ENCODE results near the gene LIPC.

Gene LIPC

DNA sequence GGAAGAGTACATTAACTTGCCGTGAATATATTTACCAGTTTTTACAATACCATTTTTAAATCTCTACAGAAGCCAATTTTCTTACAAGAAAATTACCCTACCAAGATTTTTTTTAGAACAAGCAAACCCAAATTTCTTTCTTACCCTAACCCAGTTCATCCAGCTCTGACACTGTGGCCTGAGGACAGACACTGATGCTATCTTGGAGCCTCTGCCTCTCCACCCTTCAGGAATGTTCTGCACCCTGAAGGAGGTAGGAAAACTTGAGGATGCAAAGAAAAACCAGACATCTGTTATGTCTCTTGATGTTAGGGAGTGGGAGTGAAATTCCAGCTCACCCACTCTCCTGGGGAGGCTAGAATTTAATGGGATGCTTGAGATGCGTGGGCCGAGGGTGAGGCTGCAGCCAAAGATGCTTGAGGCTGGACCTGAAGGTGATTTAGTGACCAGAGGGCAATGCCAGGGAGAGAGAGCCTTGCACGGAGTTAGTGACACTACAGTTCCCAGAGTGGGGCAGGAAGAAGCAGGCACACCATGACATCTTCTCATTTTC, 69.9 kb downstream of the LIPC start (continued):
- peak; percentile 84 for TF ChIP-seq EGR2 (tag by site-specific recombination; IDR thresholded peaks at IDR 0.05; ENCODE audit: low read depth)
- no peak for TF ChIP-seq GFI1B (tag by site-specific recombination; IDR thresholded peaks at IDR 0.05)
- TF ChIP-seq ZEB2 (tag by site-specific recombination; IDR thresholded peaks at IDR 0.05): no peak

DNA sequence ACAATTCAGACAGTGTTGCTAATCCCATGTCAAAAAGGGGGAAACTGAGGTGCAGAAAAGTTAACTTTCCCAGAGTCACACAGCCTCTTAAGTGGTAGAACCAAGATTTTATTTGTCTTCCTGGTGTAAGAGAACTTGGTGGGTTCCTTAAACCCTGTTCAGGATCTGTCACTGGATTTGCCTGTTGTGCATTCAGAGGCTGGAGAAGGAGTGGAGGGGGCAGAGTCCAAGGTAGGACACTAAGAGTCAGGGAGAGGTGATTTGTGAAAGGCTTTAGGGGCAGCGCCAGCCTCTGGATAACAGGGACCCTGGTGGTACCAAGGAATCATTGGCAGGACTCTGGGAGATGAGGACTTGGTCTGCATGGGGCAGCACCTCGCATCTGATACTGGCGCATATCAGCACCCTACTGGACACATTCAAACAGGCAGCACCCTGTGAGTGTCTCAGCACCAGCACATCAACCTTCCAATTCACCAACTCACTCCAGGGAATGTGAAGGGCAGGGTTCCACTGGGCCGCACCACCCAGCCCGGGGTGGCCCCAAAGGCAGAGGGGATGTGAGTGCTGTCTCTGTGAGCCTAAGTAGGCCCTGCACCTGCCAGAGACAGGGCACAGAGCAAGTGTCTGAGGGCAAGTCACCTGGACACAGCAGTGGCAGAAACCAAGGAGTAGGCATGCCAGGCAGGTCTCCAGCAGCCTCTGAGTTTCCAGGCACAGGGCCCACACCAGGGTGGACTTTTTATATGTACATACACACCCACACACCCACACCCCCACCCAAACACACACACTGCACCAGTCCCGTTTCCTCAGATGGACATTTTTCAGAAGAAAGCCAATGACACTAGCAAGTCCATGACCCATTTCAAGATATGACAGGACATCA, 71.6 kb downstream of the LIPC start:
- Histone ChIP-seq H3K9me3 (ENCODE audit: control insufficient read depth, insufficient read depth, low read depth, low read length) (no peaks in the 10 kb centered on the region), H3K36me3 (ENCODE audit: control insufficient read depth in 2 of 2, insufficient read depth in 1 of 2, low read length in 2 of 2) (no peaks in the 10 kb centered on the region), H3K27ac (ENCODE audit: extremely low read depth, low read depth, low read length) (no peak overlapping the region), H3K4me3 (ENCODE audit: low read depth, low read length) (no peak overlapping the region), H3K4me1 (ENCODE audit: control insufficient read depth, insufficient read depth, low read length) (no peaks in the 10 kb centered on the region)
- ChIA-PET CTCF (interaction anchor here (0.7 kb wide), 1 partner anchor 1228 kb away, joined by 7 read pairs; no protein-coding TSS in a partner anchor), POLR2A (no interaction called here)
- TF ChIP-seq ZNF335 (tag by site-specific recombination; conservative IDR thresholded peaks at IDR 0.05) (no peak), EGR2 (tag by site-specific recombination; IDR thresholded peaks at IDR 0.05; ENCODE audit: low read depth) (peak; percentile 32; the same call in 1 of the 2 replicates)

DNA sequence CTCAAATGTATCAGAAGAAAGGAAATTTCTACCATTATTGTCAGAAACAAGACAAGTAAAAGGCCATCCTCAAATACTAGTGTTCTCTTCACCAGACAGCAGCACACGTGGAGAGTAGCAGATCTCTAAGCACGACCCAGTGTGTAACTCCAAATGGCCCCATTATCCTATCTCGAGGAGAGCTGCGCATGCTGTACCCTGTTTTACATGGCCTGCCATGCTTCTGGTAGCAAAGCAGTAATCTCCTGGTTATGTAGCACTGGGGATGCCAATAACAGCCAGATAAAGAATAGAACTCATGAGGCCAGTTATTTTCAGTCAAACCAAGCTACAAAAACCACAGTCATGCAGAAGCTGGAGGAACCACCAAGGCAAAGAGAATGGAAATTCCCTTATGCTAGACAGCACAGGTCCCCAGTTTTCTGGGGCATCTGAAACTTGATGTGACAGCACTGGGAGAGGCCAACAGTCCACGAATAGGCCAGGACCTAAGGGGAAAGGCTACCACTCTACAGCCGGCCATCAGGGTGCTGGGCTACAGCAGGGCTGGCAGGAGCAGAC, 73.0 kb downstream of the LIPC start:
- CTCF ChIA-PET: no interaction called here
- Histone ChIP-seq H3K4me3 (ENCODE audit: low read depth, low read length) (no peak overlapping the region), H3K9me3 (ENCODE audit: control insufficient read depth, insufficient read depth, low read depth, low read length) (no peaks in the 10 kb centered on the region), H3K36me3 (ENCODE audit: control insufficient read depth in 2 of 2, insufficient read depth in 1 of 2, low read length in 2 of 2) (no peaks in the 10 kb centered on the region), H3K27ac (ENCODE audit: extremely low read depth, low read depth, low read length) (no peak overlapping the region), H3K4me1 (ENCODE audit: control insufficient read depth, insufficient read depth, low read length) (no peaks in the 10 kb centered on the region)
- no peak for TF ChIP-seq GLIS1 (tag by site-specific recombination; IDR thresholded peaks at IDR 0.05)
- no peak for TF ChIP-seq EGR2 (tag by site-specific recombination; IDR thresholded peaks at IDR 0.05; ENCODE audit: low read depth)
- no peak for TF ChIP-seq ZNF394 (tag by site-specific recombination; IDR thresholded peaks at IDR 0.05; ENCODE audit: borderline replicate concordance)
- no peak for TF ChIP-seq GLIS2 (tag by site-specific recombination; IDR thresholded peaks at IDR 0.05)
- TF ChIP-seq, protein P1, sequence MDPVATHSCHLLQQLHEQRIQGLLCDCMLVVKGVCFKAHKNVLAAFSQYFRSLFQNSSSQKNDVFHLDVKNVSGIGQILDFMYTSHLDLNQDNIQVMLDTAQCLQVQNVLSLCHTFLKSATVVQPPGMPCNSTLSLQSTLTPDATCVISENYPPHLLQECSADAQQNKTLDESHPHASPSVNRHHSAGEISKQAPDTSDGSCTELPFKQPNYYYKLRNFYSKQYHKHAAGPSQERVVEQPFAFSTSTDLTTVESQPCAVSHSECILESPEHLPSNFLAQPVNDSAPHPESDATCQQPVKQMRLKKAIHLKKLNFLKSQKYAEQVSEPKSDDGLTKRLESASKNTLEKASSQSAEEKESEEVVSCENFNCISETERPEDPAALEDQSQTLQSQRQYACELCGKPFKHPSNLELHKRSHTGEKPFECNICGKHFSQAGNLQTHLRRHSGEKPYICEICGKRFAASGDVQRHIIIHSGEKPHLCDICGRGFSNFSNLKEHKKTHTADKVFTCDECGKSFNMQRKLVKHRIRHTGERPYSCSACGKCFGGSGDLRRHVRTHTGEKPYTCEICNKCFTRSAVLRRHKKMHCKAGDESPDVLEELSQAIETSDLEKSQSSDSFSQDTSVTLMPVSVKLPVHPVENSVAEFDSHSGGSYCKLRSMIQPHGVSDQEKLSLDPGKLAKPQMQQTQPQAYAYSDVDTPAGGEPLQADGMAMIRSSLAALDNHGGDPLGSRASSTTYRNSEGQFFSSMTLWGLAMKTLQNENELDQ (tag by site-specific recombination; IDR thresholded peaks at IDR 0.05; ENCODE audit: low read depth): no peak
- no peak for TF ChIP-seq ZNF629 (tag by site-specific recombination; IDR thresholded peaks at IDR 0.05)
- TF ChIP-seq, protein P2, sequence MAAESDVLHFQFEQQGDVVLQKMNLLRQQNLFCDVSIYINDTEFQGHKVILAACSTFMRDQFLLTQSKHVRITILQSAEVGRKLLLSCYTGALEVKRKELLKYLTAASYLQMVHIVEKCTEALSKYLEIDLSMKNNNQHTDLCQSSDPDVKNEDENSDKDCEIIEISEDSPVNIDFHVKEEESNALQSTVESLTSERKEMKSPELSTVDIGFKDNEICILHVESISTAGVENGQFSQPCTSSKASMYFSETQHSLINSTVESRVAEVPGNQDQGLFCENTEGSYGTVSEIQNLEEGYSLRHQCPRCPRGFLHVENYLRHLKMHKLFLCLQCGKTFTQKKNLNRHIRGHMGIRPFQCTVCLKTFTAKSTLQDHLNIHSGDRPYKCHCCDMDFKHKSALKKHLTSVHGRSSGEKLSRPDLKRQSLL (tag by site-specific recombination; IDR thresholded peaks at IDR 0.05): no peak
- TF ChIP-seq, protein P3, sequence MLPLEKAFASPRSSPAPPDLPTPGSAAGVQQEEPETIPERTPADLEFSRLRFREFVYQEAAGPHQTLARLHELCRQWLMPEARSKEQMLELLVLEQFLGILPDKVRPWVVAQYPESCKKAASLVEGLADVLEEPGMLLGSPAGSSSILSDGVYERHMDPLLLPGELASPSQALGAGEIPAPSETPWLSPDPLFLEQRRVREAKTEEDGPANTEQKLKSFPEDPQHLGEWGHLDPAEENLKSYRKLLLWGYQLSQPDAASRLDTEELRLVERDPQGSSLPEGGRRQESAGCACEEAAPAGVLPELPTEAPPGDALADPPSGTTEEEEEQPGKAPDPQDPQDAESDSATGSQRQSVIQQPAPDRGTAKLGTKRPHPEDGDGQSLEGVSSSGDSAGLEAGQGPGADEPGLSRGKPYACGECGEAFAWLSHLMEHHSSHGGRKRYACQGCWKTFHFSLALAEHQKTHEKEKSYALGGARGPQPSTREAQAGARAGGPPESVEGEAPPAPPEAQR (tag by site-specific recombination; IDR thresholded peaks at IDR 0.05): no peak
- no peak for TF ChIP-seq ZNF138 (tag by site-specific recombination; IDR thresholded peaks at IDR 0.05; ENCODE audit: borderline replicate concordance)
- no peak for TF ChIP-seq ZNF433 (tag by site-specific recombination; IDR thresholded peaks at IDR 0.05; ENCODE audit: low read depth)
- TF ChIP-seq KLF8 (tag by site-specific recombination; IDR thresholded peaks at IDR 0.05): no peak
- no peak for TF ChIP-seq ZNF140 (tag by site-specific recombination; IDR thresholded peaks at IDR 0.05)
- no peak for TF ChIP-seq ZNF549 (tag by site-specific recombination; IDR thresholded peaks at IDR 0.05)
- no peak for TF ChIP-seq SP2 (tag by site-specific recombination; IDR thresholded peaks at IDR 0.05)
- POLR2A ChIA-PET: no interaction called here

All from HEK293 (cell line).